Stomach (tissue), 4 donors: ENCODE data around the gene SMAD3.

Experiments used
- EP300 ChIP-seq: sonication (generic); formaldehyde crosslinking; IDR thresholded peaks from one replicate; pipeline ENCODE4 v1.6.1; 2017; ENCODE audit warnings: antibody characterized with exemption
- POLR2A ChIP-seq, 4 donors: fragments of 450-650 bp; IDR thresholded peaks; one replicate each; pipeline ENCODE4 v1.6.1; 2016; ENCODE audit warnings: antibody characterized with exemption in 4 of 4, control low read depth in 2 of 4, mild to moderate bottlenecking in 1 of 4, moderate library complexity in 1 of 4
- POLR2AphosphoS5 ChIP-seq, 3 donors: sonication (generic); formaldehyde crosslinking; IDR thresholded peaks; one replicate each; pipeline ENCODE4 v1.6.1; 2016; ENCODE audit warnings: antibody characterized with exemption in 3 of 3
- TF ChIP-seq, protein P1 (sequence below), 7 experiments: fragments of 450-650 bp in 4 of 7; fragments of 200-600 bp in 3 of 7; sonication (generic) in 3 of 7; IDR thresholded peaks; one replicate each; pipeline ENCODE4 v1.5.1; 2016 to 2019; ENCODE audit warnings: antibody characterized with exemption in 7 of 7, control low read depth in 2 of 7, mild to moderate bottlenecking in 1 of 7

DNA sequence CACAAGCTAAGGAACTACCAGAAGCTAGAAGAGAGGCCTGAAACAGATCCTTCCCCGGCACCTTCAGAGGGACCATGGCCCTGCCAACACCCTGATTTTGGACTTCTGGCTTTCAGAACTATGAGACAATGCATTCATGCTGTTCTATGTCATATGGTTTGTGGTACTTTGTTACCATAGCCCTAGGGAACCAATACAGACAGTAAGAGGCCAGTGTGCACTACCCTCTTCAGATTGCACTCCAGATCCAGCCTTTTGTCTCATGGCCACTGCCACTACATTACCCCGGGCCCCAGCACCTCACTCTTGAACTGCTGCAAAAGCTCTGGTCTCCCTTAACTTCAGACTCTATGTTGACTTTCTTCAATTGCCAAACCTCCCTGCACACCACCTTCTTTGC, 165.1 kb downstream of the SMAD3 start:
- TF ChIP-seq EP300 (no peak), POLR2AphosphoS5 (IDR thresholded peaks at IDR 0.05) (no peak), POLR2A (IDR thresholded peaks at IDR 0.05) (no peak)
- TF ChIP-seq, protein P1, sequence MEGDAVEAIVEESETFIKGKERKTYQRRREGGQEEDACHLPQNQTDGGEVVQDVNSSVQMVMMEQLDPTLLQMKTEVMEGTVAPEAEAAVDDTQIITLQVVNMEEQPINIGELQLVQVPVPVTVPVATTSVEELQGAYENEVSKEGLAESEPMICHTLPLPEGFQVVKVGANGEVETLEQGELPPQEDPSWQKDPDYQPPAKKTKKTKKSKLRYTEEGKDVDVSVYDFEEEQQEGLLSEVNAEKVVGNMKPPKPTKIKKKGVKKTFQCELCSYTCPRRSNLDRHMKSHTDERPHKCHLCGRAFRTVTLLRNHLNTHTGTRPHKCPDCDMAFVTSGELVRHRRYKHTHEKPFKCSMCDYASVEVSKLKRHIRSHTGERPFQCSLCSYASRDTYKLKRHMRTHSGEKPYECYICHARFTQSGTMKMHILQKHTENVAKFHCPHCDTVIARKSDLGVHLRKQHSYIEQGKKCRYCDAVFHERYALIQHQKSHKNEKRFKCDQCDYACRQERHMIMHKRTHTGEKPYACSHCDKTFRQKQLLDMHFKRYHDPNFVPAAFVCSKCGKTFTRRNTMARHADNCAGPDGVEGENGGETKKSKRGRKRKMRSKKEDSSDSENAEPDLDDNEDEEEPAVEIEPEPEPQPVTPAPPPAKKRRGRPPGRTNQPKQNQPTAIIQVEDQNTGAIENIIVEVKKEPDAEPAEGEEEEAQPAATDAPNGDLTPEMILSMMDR (IDR thresholded peaks at IDR 0.05), result no peak
